ENCODE data around the gene TRMT13.

DNA sequence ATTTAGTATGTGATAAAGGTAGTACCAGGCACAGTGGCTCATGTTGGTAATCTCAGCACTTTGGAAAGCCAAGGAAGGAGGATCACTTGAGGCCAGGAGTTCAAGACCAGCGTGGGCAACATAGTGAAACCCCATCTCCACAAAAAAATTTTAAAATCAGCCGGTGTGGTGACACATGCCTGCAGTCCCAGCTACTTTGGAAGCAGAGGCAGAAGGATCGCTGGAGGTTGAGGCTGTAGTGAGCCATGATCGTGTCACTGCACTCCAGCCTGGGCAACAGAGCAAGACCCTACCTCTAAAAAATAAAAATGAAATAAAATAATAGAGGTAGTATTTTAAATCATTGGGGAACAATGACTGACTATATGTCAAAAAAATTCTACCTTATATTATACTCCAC lies 17.4 kb upstream of the TRMT13 start:
- TF ChIP-seq, protein P1, sequence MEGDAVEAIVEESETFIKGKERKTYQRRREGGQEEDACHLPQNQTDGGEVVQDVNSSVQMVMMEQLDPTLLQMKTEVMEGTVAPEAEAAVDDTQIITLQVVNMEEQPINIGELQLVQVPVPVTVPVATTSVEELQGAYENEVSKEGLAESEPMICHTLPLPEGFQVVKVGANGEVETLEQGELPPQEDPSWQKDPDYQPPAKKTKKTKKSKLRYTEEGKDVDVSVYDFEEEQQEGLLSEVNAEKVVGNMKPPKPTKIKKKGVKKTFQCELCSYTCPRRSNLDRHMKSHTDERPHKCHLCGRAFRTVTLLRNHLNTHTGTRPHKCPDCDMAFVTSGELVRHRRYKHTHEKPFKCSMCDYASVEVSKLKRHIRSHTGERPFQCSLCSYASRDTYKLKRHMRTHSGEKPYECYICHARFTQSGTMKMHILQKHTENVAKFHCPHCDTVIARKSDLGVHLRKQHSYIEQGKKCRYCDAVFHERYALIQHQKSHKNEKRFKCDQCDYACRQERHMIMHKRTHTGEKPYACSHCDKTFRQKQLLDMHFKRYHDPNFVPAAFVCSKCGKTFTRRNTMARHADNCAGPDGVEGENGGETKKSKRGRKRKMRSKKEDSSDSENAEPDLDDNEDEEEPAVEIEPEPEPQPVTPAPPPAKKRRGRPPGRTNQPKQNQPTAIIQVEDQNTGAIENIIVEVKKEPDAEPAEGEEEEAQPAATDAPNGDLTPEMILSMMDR (conservative IDR thresholded peaks at IDR 0.05; ENCODE audit: low read length) = no peak
- no peak for TF ChIP-seq EZH2phosphoT487 (IDR thresholded peaks at IDR 0.05; ENCODE audit: borderline replicate concordance)

All from Loucy (cell line).